GM13976 (cell line): Measurements from ENCODE around the gene C1orf146.

Experiments used
- DNase-seq: peaks from one replicate; pipeline ENCODE4 v3.0.0; 2012; ENCODE audit warnings: low spot score
- CTCF ChIP-seq: IDR thresholded peaks from 2 replicates; pipeline ENCODE4 v1.5.1; 2012; ENCODE audit warnings: borderline replicate concordance, mild to moderate bottlenecking; ENCODE audit not compliant: insufficient read depth; ENCODE audit errors: extremely low read depth, missing control alignments, control extremely low read depth
- in situ Hi-C: fragments of 300-500 bp; cut with MboI; formaldehyde crosslinking; loops from one replicate; pipeline ENCODE4 v1.12.0; 2022; ENCODE audit warnings: low sequenced_read_pairs, mixed read lengths, inconsistent platforms; ENCODE audit not compliant: unreplicated experiment

Gene C1orf146

GRCh38 chr1:92188436-92189255 lies 29.1 kb upstream of the C1orf146 start:
- in situ Hi-C loops = no loop called here
- no peak for TF ChIP-seq CTCF

GRCh38 chr1:92191726-92192125 lies 26.0 kb upstream of the C1orf146 start:
- no peak for DNase-seq
- no peak for TF ChIP-seq CTCF
- in situ Hi-C loops = no loop called here

More at GRCh38 chr1:92188436-92189255, 29.1 kb upstream of the C1orf146 start:
- DNase-seq = no peak

- no peak for DNase-seq
- in situ Hi-C loops = no loop called here
- TF ChIP-seq CTCF = no peak
Measured at GRCh38 chr1:92192246-92192645, 25.5 kb upstream of the C1orf146 start.

- TF ChIP-seq CTCF = no peak
- in situ Hi-C loops = no loop called here
- DNase-seq = no peak
Measured at GRCh38 chr1:92194511-92194910, 23.2 kb upstream of the C1orf146 start.

- in situ Hi-C loops = no loop called here
- TF ChIP-seq CTCF = no peak
- DNase-seq = no peak
Measured at GRCh38 chr1:92201973-92202372, 15.7 kb upstream of the C1orf146 start.

- DNase-seq = no peak
- in situ Hi-C loops = no loop called here
- TF ChIP-seq CTCF = no peak
Measured at GRCh38 chr1:92203105-92203504, 14.6 kb upstream of the C1orf146 start.
